Motor neuron (in vitro differentiated cells): Measurements from ENCODE around the gene ARMCX5. TPM values are rescaled to one million over a fixed set of nuclear protein-coding genes. Genes with fewer than 3 reads are reported as not detected.

Experiments used
- ATAC-seq, 8 experiments: fragments of 200-7000 bp; cut with Tn5 transposase; replicated peaks in 6 of 8; 2 replicates each; pipeline ENCODE4 v1.8.0; 2021; ENCODE audit warnings: mild to moderate bottlenecking in 8 of 8, moderate library complexity in 8 of 8
- H3K27ac ChIP-seq, 2 donors: fragments of 250-450 bp; sonication (Bioruptor Pico); 2 replicates each; pipeline ENCODE4 v1.9.0; 2021; ENCODE audit warnings: antibody characterized with exemption in 2 of 2, mild to moderate bottlenecking in 2 of 2, moderate library complexity in 1 of 2
- H3K4me1 ChIP-seq, 2 donors: fragments of 250-450 bp; sonication (Bioruptor Pico); replicated peaks in 1 of 2; 2 replicates each; pipeline ENCODE4 v1.6.1; 2021; ENCODE audit warnings: antibody characterized with exemption in 2 of 2, mild to moderate bottlenecking in 2 of 2, moderate library complexity in 1 of 2
- H3K4me3 ChIP-seq, 5 donors: fragments of 250-450 bp; sonication (Bioruptor Pico); 2 replicates each; pipeline ENCODE4 v1.9.0; 2021; ENCODE audit warnings: antibody characterized with exemption in 5 of 5, mild to moderate bottlenecking in 5 of 5, moderate library complexity in 4 of 5
- WGBS, 10 experiments: fragments of 450-650 bp; shearing (Covaris generic); methylation state at CpG; one replicate each; pipeline ENCODE4 v1.0.0; 2022; 5-methylcytosine and 5-hydroxymethylcytosine counted together
- in situ Hi-C, 9 experiments: fragments of 400-800 bp; cut with MboI; loops; one replicate each; pipeline ENCODE4 v1.15.0; 2021; ENCODE audit warnings: low sequenced_read_pairs in 9 of 9, low pct_unique_long_range_greater_than_20kb in 2 of 9; ENCODE audit not compliant: unreplicated experiment in 9 of 9
- total RNA-seq, 8 experiments: library from RNA; unstranded; fragments of 300-600 nt; gene quantifications; 2 replicates each; pipeline versions ENCODE4 v1.2.3 to v1.2.4, GENCODE V29; 2022

The ARMCX5 gene
- 10 to 100 TPM in 7 of 8 experiments, 1 to 10 TPM in 1; 9.1 to 36.3 (median 20.7) TPM for total RNA-seq

DNA sequence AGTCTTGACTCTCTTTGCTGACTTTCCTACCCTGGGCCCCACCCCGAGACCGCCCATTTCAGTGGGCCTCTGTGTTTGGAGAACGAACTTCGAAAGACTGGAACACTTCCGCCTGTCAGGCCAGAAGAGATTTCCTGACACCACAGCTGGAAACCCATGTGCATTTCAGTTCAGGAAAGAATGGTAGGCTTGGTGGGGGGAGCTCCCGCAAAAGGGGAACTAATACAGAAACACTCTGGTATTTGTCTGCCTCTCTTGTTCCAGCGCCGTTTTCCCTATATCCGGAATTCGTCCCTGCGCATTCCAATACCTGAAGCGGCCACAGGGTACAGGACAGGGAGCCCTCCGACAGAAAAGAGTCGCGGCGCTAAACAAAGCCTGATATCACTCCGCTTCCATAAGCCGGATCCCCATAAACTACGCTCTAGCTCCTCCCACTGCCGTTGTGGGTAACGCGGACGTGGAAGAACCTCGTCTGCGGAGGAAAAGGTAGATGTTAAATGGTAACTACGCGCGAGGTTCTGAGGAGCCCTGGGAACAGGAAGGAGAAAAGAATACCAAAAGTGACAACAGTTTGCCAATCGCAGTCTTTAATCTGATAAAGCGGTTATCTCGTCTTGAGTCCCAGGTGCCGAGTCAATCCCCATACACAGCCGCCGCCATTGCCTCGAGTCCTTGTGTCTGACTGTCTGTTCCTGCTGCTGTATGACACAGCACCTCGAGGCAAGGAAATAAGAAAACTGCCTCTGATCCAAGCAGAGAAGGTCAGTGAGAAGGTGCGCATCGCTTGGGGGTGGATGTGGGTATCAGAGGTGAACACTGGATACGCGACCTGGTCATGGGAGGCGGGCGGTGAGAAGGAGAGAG is at the start of gene ARMCX5:
ARMCX5 (plus strand) TSS at position 432 of the 867 bp plus-strand sequence. CDS start 2,627 bp downstream, outside the sequence.
- Histone ChIP-seq H3K27ac (peak within 1 kb of the TSS; percentile 79 to 82), H3K4me3 (peak within 1 kb of the TSS; percentile 42 to 82 (median 59)), H3K4me1 (peaks cover 3 to 11% of the 10 kb centered on the region in 2 donors)
- in situ Hi-C loops = no loop called here
- ATAC-seq = peak; percentile 92 to 98 (median 96)
- 0 to 38% (median 9%) methylated on average over 1 to 31 of the region's 42 CpGs; no CpG with 5 or more reads in 2 of the 10 experiments for WGBS, 10 experiments

- H3K27ac ChIP-seq = no peak overlapping the region
- 40 to 100% (median 79%) methylated on average over 1 of the region's 2 CpGs; no CpG with 5 or more reads in 6 of the 10 experiments for WGBS, 10 experiments
- H3K4me3 ChIP-seq = no peak overlapping the region
- in situ Hi-C loops = no loop called here
- no peaks in the 10 kb centered on the region for H3K4me1 ChIP-seq
- ATAC-seq = no peak
These were observed 40.7 kb upstream of the ARMCX5 start for GRCh38 chrX:102558607-102559006.

DNA sequence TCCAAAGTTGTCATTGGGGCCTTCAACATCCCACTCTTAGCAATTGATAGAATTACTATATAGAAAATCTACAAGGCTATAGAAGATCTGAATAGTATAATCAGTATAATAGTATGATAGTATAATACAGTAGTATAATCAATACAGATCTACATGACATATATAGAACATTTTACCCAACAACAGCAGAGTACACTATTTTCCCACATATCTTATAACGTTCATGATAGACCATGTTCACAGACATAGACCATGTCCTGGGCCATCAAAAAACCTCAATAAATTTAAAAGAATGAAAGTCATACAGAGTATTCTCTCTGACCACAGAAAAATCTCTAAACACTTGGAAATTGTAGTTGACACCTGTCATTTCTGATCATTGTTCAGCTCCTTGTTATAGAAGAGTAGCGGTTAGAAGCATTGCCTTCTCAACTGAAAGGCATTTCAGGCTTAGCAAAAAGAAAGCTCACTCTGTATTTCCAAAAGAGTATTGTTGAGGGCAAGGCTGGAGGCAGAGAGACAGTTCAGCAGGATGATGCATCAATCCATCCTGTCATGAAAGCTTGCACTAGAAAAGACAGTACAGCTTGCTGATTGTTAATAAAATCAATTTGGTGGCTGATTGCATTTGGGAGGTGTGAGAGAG is 38.8 kb upstream of the ARMCX5 start:
- WGBS, 10 experiments = 25 to 100% (median 75%) methylated on average over 1 to 2 of the region's 2 CpGs; no CpG with 5 or more reads in 6 of the 10 experiments
- no peak for ATAC-seq
- H3K4me3 ChIP-seq = no peak overlapping the region
- no peaks in the 10 kb centered on the region for H3K4me1 ChIP-seq
- no peak overlapping the region for H3K27ac ChIP-seq
- in situ Hi-C loops = no loop called here

DNA sequence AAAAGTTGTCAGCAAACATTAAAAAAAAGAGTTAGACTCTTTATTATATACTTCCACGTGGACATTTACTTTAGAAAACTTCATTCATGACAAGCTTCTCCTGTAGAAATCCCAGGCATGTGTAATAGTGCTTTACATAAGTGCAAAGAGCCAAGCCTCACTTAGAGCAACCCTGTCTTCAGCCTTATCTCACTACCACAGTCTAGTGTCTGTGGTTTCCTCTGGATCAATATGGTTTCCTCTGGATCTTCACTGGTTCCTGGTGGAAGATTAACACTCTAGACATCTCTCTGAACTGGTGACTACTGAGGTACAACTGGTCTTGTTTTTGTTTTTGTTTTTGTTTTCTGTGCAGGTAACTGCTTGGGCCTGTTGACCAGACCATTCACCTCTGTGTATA is 18.4 kb upstream of the ARMCX5 start:
- no peaks in the 10 kb centered on the region for H3K4me1 ChIP-seq
- ATAC-seq = no peak
- in situ Hi-C loops = no loop called here
- H3K4me3 ChIP-seq = no peak overlapping the region
- WGBS, 10 experiments = 20% methylated on average over 1 of the region's 1 CpG; no CpG with 5 or more reads in 9 of the 10 experiments
- H3K27ac ChIP-seq = no peak overlapping the region

- Histone ChIP-seq H3K27ac (no peak overlapping the region), H3K4me3 (no peak overlapping the region), H3K4me1 (no peaks in the 10 kb centered on the region)
- ATAC-seq = no peak
- in situ Hi-C loops = no loop called here
- WGBS, 10 experiments = 39 to 100% (median 67%) methylated on average over 1 to 2 of the region's 2 CpGs; no CpG with 5 or more reads in 7 of the 10 experiments
These were observed 5.9 kb upstream of the ARMCX5 start for GRCh38 chrX:102593367-102593766.

DNA sequence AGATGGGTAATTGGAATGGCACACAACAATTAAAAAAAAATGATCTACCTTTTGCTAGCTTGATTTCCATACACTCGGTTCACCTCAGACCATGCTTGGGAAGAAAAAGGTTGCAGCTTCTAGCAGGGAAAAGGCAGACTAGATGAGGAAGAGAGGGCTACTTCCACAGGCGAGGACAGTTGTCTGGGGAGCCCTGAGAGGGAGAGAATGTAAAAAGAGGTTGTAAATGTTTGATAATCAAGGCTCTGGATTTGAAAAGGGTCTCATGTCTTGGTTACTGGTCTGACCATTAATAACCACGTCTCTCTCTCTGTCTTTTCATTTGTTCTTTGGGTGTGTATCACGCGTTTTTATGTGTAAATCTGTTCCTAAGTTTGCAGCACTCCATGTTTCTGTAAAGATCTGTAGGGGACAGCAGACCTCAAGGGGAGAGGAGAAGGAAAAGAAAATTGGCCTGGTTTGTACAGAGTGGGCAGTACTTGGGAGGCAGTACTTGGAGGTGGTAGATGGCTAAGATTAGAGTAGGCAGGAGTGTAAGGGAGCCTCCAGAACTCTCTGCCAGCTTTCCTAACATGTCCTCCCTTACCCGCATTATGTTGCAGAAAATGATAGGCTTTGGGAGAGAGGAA is 750 bp downstream of the ARMCX5 start:
- H3K4me3 ChIP-seq = peak overlapping the region; percentile 42 to 82 (median 59)
- H3K27ac ChIP-seq = peak overlapping the region; percentile 79 to 82
- in situ Hi-C loops = no loop called here
- peaks cover 3 to 11% of the 10 kb centered on the region in 2 donors for H3K4me1 ChIP-seq
- 0 to 10% (median 0%) methylated on average over 1 to 6 of the region's 6 CpGs; no CpG with 5 or more reads in 4 of the 10 experiments for WGBS, 10 experiments
- peak; percentile 9 to 60 (median 48) for ATAC-seq

DNA sequence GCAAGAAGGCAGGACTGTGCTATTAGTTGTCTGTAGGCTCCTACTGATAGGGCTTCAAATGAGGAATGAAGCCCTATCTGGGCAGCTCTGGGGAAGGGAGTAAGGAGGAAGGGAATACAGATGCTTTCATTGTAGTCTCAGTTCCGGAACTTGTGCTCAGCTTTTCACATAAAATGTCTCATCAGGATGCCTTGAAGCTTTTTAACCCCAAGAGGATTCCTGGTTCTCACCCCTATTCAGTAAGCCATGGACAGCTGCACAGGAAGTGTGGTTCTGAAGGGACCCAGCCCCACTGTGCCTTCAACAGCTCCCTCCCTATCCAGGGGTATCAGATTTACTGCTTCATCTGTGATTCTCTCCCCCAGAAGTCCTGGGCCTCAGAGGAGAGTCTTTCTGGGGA is 5.0 kb downstream of the ARMCX5 start:
- H3K27ac ChIP-seq = no peak overlapping the region
- WGBS, 10 experiments = 40 to 100% (median 80%) methylated on average over 1 of the region's 1 CpG; no CpG with 5 or more reads in 7 of the 10 experiments
- ATAC-seq = no peak
- in situ Hi-C loops = no loop called here
- no peak overlapping the region for H3K4me3 ChIP-seq
- peaks cover 0 to 8% of the 10 kb centered on the region in 2 donors for H3K4me1 ChIP-seq

DNA sequence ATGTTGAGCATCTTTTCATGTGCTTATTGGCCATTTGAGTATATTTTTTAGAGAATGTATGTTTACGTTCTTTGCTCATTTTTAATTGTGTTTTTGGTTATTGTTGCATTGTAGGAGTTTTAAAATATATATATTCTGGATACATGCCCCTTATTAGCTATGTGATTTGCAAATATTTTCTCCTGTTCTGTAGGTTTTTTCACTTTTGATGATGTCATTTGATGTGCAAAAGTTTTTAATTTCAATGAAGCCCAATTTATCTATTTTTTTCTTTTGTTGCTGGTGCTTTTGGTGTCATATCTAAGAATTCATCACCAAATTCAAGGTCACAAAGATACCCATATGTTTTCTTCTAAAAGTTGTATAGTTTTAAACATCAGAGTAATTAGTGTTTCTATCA is 6.8 kb downstream of the ARMCX5 start:
- Histone ChIP-seq H3K4me3 (no peak overlapping the region), H3K27ac (no peak overlapping the region), H3K4me1 (peaks cover 0 to 6% of the 10 kb centered on the region in 2 donors)
- no peak for ATAC-seq
- 43 to 100% (median 100%) methylated on average over 1 of the region's 1 CpG; no CpG with 5 or more reads in 4 of the 10 experiments for WGBS, 10 experiments
- in situ Hi-C loops = no loop called here

DNA sequence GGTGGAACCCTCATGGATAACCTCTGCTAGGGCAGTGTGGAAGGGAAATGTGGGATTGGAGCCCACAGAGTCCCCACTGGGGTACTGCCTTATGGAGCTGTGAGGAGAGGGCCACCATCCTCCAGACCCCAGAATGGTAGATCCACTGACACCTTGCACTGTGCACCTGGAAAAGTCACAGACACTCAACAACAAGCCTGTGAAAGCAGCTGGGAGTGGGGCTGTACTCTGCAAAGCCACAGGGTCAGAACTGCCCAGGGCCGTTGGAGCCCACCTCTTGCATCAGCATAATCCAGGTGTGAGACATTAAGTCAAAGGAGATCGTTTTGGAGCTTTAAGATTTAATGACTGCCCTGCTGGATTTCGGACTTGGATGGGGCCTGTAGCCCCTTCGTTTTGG is 11.6 kb downstream of the ARMCX5 start:
- in situ Hi-C loops = no loop called here
- no peak overlapping the region for H3K4me3 ChIP-seq
- ATAC-seq = no peak
- no peaks in the 10 kb centered on the region for H3K4me1 ChIP-seq
- no peak overlapping the region for H3K27ac ChIP-seq
- 40% methylated on average over 1 of the region's 4 CpGs; no CpG with 5 or more reads in 9 of the 10 experiments for WGBS, 10 experiments

DNA sequence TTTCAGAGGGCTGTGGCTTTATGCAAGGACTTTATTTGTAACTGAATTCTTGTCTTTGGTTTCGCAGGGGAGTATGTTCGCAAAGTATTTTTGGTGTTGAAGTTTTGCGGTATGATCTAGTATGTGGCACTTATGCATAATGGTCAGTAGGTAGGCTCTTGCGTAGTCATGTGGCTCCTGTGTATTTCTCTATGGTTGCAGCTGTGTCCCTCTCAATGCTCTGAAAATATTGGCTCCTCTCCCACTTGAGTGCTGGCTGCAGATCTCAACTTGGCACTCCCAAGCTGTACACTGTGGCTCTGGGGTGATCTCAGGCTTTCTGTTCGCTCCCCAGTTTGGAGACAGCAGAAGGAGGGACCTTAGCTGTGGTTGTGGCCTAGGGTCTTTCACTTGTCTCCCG is 24.8 kb downstream of the ARMCX5 start:
- 33 to 100% (median 61%) methylated on average over 1 to 3 of the region's 6 CpGs; no CpG with 5 or more reads in 6 of the 10 experiments for WGBS, 10 experiments
- no peak overlapping the region for H3K4me3 ChIP-seq
- peak in 2 of 8 experiments; percentile 57 to 95 for ATAC-seq
- H3K4me1 ChIP-seq = no peaks in the 10 kb centered on the region
- in situ Hi-C loops = no loop called here
- H3K27ac ChIP-seq = no peak overlapping the region

DNA sequence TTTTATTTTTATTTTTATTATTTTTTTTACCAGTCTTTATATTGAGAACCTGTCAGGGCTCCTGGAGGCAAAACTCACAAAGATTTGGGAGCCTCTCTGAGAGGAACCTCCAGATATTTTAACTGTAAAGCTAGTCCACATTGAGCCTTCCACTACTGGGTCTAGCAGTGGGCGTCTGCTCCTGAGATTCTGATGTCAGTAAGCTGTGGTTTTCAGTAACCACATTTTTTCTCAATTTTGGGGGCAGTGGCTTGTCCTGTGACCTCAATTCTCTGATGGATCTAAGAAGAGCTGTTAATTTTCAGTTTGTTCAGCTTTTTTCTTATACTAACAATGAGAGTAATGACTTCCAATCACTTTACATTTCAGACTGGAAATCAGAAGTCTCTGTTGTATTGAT is 28.3 kb downstream of the ARMCX5 start:
- in situ Hi-C loops = no loop called here
- no peaks in the 10 kb centered on the region for H3K4me1 ChIP-seq
- WGBS, 10 experiments = 56% methylated on average over 1 of the region's 1 CpG; no CpG with 5 or more reads in 9 of the 10 experiments
- H3K27ac ChIP-seq = no peak overlapping the region
- no peak overlapping the region for H3K4me3 ChIP-seq
- ATAC-seq = no peak

- H3K27ac ChIP-seq = no peak overlapping the region
- in situ Hi-C loops = no loop called here
- WGBS, 10 experiments = 43 to 100% (median 100%) methylated on average over 1 of the region's 1 CpG; no CpG with 5 or more reads in 4 of the 10 experiments
- H3K4me1 ChIP-seq = no peaks in the 10 kb centered on the region
- ATAC-seq = no peak
- no peak overlapping the region for H3K4me3 ChIP-seq
These were observed 38.2 kb downstream of the ARMCX5 start for GRCh38 chrX:102637561-102637960.

GRCh38 chrX:102650903-102651241 is 51.6 kb downstream of the ARMCX5 start:
- no CpG with 5 or more reads among the region's 23 CpGs for WGBS, 10 experiments
- in situ Hi-C loops = no loop called here
- peak in 3 of 8 experiments; percentile 19 to 44 (median 41) for ATAC-seq
- Histone ChIP-seq H3K27ac (peak overlapping the region; percentile 71 to 91), H3K4me1 (no peaks in the 10 kb centered on the region), H3K4me3 (peak overlapping the region; percentile 46 to 99 (median 58))
